NCI-H82 (cell line): ENCODE data around the gene RNF141.

ENCODE experiments used
- DNase-seq: peaks from one replicate; lab custom pipeline; 2025; lab: John Stamatoyannopoulos, UW

RNF141 gene

GRCh38 chr11:10522276-10522675, 18.7 kb downstream of the RNF141 start:
- DNase-seq, result no peak

DNA sequence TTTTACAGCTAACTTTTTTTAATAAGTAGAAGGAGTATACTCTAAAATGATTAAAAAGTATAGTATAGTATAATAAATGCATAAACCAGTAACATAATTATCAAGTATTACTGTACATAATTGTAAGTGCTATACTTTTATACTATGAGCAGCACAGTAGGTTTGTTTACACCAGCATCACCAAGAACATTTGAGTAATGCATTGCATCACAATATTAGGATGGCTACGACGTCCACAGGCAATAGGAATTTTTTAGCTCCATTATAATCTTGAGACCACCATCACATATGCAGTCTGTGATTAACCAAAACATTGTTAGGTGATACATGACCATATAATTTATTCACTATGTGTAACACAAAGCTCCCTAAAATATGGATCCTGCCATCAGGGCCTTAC, 20.4 kb downstream of the RNF141 start:
- DNase-seq, result no peak

DNA sequence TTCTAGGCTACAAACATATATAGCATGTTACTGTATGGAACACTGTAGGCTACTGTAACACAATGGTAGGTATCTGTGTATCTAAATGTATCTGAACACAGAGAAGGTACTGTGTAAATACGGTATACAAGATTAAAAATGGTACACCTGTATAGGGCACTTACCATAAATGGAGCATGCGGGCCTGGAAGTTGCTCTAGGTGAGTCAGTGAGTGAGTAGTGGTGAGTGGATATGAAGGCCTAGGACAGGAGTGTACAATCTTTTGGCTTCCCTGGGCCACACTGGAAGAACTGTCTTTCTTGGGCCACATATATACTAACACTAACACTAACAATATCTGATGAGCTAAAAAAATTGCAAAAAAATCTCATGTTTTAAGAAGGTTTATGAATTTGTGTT, 21.4 kb downstream of the RNF141 start:
- no peak for DNase-seq

DNA sequence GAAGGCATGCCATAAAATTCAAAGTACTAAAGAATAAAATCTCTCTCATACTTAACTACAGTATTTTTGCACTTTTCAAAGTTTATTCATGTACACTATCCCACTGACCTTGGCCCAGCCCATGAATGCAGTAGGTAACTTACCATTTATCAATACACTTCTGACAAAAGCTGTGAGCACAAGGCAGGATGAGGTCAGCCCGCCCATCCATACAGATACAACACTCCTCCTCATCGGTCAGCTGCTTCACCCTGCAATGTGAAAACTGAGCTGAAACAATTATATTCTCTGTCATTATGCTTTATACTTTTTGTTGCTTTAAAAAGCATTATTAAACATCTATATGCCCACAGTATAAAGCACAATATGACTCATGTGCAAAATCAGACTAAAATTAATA, 22.1 kb downstream of the RNF141 start:
- DNase-seq, result no peak

DNA sequence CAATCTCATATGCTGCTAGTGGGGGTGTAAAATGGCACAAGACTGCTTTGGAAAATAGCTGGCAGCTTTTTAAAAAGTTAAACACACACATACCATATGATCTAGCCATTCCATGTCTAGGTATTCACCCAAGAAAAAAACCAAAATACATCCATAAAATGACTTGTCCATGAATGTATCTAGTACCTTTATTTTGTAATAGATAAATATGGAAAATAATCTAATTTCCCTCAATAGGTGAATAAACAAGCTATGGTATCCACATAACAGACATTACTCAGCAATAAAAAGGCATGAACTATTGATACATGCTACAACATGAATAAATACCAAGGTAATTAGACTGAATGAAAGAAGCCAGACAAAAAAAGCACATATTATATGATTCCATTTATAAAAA, 22.9 kb downstream of the RNF141 start:
- DNase-seq, result no peak

DNA sequence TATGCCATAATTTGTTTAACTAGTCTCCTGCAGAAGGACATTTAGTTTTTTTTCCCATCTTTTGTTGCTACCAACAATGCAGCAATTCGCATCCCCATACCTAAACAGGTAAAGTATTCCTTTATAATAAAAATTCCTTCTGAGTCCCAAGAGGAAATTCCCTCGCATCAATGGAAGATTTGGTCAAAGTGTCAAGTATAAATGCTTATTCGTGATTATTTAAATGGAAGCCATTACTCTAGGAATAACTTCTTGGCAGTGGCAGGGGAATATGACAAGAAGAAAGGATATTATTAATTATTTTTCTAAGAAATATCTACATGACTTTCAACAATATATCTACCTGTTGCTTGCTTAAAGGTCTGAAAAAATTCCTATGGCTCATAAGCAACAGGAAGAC, 25.6 kb downstream of the RNF141 start:
- no peak for DNase-seq

DNA sequence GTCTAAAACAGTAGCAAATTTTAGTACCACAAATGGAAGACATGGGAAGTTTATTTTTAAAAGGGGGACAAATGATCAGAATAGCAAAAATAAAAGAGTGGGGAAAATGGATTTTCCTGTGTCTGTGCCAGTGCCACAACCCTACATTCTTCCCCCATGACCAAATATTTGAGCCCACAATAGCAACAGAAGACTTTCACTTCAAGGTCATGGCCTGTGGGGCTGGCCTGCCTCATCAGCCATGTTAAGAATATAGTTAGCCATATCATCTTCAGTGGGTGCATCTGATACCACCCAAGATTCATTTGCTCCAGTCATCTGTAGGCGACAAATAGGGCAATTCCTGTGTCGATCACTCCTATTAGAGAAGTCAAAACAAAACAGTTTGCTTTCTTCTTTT, 26.3 kb downstream of the RNF141 start:
- DNase-seq, result no peak

GRCh38 chr11:10514202-10514601, 26.8 kb downstream of the RNF141 start:
- DNase-seq, result no peak

DNA sequence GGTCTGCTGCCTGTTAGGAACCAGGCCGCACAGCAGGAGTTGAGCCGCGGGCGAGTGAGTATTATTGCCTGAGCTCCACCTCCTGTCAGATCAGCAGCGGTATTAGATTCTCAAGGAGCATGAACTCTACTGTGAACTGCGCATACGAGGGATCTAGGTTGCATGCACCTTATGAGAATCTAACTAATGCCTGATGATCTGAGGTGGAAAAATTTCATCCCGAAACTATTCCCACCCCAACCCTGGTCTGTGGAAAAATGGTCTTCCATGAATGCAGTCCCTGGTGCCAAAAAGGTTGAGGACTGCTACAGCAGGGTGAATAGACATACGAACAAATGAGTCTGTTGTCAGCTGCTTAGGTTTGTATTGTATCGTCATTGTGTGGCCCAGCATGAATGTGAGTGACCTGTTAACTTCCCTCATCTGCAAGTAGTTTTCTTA, 29.8 kb downstream of the RNF141 start:
- DNase-seq, result no peak

DNA sequence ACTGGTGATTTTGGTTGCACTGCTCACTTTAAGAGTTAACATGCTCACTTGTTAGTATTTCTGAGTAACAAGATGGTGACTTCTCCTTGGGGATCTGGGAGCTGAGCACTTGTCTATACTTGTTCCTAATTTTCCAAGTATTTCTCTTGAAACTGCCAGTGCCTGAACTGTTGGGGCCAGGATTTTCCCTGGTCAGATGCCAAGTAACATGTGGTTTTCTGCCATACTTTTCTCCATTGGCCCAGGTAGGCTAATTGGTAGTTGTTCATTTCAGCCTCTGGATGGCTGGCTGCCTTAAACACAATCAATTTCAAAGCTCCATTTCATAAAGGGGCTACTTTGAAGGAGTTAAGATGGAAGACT, 35.0 kb downstream of the RNF141 start:
- no peak for DNase-seq

GRCh38 chr11:10505278-10506007, 35.5 kb downstream of the RNF141 start:
- no peak for DNase-seq

DNA sequence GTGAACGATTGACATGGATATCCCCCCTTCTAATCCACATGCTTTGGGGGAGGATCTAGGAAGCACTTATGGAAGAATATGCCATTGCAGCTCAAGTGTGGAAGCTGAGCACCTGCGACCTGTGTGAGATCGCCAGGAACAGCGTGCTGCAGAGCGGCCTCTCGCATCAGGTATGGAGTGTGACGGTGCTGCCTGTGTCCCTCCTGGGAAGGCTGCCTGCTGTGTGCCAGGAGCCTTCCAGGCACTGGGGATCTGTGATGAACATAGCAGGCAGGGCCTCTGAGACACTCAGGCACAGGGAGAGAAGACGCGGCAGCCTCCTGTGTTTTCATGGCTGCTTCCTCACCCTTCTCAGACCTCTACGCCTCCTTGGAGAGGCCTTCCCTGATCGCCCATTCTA, 36.5 kb downstream of the RNF141 start:
- DNase-seq, result no peak

DNA sequence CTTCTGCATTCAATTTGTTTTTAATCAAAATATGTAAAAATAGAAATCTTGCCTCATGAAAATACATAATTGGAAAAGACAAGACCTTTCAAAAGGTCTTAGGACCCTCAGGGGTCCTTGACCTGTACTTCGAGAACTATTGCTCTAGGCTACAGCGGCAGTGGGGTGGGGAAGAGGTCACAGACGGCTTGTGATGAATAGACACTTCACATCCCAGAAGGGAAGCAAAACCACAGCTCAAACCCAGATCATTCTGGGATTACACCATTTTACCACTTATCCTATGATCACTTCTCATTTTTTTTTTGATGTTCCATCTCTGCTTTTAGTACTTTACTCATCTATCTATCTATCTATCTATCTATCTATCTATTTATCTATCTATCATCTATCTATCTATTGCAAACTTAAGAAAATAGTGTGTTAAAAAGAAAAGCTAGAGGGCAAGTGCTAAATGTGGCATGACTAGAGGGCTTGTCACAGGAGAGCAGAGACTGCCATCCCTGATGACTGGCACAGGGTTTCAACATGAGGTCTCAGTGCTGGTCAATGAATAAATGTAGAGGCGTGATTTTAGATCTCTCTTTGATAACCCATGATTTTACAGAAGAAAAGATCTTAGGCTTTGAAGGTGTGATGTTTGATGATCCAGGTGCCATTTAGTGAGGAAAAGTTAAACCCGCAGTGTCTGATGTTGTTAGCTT, 37.1 kb downstream of the RNF141 start:
- DNase-seq, result no peak

GRCh38 chr11:10503221-10503620, 37.8 kb downstream of the RNF141 start:
- no peak for DNase-seq

DNA sequence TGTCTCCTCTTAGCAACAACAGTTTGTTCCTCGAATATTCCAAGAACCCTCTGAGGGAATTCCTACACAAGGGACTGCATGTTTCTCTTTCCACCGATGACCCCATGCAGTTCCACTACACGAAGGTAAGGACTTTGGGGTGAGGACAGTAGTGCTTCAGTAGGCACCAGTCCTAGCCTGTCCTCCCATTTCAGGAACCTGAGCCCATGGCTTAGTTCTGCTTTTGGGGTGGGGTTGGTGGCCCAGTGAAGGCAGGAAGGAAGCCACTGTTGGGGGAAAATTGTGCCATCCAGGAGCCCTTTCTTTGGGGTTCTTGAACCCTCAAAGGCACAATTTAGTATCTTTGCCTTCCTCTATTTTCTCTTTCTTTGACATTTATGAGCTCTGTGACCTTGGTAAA, 38.2 kb downstream of the RNF141 start:
- DNase-seq, result no peak

DNA sequence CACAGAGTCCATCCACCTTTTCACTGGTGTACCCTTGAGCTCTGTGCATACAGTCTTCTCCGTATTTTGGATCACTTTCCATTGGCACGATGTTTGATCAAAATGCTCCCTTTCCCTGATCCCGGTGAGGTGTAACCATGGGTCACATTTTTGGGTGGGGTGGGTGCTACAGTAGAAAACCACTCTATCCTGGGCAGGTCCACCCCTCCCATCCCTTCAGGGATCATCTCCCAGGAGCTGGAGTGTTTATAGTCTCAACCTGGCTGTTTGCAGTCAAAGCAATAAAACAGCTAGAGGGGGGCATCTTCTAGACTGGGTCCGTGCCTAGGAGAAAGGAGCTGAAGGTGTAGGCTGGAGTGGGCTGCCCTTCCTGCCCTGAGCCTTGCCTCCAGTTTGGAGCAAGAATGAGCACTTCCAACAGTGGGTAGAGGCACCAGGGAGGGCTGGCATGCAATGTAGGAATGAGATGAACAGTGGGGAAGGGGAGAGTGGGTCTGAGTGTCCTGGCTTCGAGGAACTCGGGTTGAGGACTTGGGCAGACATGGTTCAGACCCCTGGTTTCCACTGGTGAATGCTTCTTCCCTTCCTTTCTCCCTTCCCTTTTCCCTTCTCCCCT, 38.8 kb downstream of the RNF141 start:
- no peak for DNase-seq

- no peak for DNase-seq
Measured at GRCh38 chr11:10500757-10501684, 40.0 kb downstream of the RNF141 start.

DNA sequence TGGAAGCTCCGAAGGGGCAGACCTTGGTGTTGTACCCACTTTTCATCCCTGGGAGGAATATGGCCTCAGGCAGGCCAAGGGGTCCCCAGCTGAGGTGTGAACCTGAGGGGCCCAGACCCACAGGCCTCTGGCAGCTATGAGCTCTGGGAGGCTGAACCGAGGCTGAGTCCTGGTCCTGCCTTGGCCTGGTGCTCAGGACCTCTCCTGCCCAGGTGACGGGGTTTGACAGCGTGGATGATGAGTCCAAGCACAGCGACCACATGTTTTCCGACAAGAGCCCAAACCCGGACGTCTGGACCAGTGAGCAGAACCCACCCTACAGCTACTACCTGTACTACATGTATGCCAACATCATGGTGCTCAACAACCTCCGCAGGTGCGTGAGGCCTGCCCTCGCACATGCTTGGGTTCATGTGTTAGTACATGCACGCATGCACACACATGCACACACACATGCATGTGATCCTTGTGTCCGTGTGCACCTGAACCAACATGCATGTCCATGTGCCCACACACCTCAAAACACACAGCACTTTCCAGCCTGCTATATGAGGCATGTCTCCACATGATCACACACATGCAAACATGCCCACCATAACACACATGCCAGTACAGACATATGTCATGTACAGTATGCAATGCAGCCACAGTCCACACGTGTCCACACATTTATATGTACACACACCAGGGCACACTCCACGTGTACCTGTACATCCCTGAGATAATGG, 40.9 kb downstream of the RNF141 start:
- no peak for DNase-seq

DNA sequence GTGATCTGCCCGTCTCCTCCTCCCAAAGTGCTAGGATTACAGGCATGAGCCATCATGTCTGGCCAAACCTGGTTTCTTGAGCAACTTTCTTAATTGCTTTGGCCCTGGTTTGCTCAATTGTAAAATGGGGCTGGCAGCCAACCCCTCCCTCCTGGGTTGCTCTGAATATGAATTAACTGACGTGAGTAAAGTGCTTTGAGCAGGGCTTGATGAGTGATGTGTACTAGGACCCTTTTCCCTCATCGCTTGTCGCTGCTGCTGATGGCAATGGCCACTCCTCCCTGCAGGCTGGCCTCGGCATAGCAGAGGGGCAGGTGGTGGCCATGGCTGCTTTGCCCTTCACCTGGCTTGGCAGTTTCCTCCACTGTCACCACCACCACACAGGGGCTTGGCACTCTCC, 41.5 kb downstream of the RNF141 start:
- no peak for DNase-seq

- DNase-seq, result no peak
Measured at GRCh38 chr11:10498426-10499250, 42.3 kb downstream of the RNF141 start.

DNA sequence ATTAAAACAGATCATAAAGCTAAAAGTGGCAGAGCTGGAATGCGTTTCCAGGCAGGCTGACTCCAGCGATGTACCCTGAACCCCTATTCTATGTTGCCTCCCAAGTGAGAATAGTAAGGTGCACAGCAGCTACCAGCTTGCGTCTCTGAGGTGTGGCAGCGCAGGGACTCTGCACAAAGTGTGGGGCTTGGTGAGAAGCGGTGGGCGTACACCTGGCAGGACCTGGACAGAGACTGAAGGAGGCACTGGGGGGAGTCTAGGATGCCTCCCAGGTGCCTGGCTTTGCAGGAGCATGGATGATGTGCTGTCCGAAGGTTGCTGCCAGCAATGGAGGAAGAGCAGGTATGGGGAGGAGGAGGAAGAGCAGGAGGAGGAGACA, 43.0 kb downstream of the RNF141 start:
- no peak for DNase-seq
